GM18858 (cell line): Measurements from ENCODE around the gene TOR1B.
"Not testable (repeated sequence)": the region's sequence is repeated elsewhere in the genome, so short reads cannot be mapped to it uniquely, and the experiment has no call there.

Experiments used
- ATAC-seq: cut with Tn5 transposase; IDR thresholded peaks from one replicate; pipeline ENCODE4 v1.9.1; 2021; ENCODE audit not compliant: unreplicated experiment

The TOR1B gene

GRCh38 chr9:129776096-129776495 is 26.9 kb upstream of the TOR1B start:
- not testable (repeated sequence) for ATAC-seq

DNA sequence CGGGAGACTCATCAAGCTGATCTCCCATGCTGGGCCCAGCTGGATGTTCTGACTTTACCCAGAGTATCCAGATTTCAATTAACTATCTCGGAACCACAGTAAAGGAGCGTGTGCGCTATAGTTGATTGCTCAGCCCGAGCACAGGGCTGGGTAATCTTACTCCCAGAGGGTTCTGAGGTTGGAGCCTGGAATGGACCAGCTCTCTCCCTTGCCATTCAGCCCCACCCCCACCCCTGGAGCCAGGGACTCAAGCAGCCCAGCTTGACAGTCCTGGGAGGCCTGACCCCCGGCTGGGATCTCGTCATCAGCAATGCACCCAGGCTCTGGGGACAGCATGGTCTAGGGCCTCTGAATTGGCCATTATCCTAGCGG is 26.4 kb upstream of the TOR1B start:
- ATAC-seq, result no peak

- ATAC-seq, result no peak
Measured at GRCh38 chr9:129776938-129777768, 25.8 kb upstream of the TOR1B start.

DNA sequence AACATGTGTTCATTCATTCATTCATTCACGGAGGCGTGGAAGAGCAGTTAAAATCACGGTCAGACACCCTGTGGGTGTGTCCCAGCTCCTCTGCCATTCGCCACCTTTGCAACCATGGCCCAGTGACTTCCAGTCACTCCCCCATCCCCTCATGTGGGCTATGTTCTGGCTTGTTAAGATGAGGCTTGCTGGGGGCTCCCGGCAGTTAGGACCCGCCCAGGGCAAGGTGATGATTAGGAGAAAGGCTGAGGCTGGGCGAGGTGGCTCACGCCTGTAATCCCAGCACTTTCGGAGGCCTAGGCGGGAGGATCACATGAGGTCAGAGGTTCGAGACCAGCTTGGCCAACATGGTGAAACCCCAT is 25.2 kb upstream of the TOR1B start:
- no peak for ATAC-seq

GRCh38 chr9:129778469-129778868 is 24.5 kb upstream of the TOR1B start:
- no peak for ATAC-seq

- no peak for ATAC-seq
Measured at GRCh38 chr9:129779560-129780190, 23.3 kb upstream of the TOR1B start.

- ATAC-seq, result no peak
Measured at GRCh38 chr9:129781131-129781530, 21.9 kb upstream of the TOR1B start.

DNA sequence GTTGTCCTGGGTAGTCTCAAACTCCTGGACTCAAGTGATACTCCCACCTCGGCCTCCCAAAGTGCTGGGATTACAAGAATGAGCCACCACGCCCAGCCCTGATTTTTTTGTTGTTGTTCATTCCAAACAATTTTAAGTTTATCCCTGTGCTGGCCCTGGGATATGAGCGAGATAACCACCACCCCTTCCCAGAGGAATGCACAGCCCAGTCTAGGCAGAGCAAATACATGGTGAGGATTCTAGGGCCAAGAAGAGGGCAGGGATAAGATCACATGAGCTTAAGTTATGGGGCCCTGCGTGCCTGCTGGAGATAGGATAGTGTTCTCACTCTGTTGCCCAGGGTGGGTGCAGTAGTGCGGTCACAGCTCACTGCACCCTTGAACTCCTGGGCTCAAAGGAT is 21.0 kb upstream of the TOR1B start:
- no peak for ATAC-seq

DNA sequence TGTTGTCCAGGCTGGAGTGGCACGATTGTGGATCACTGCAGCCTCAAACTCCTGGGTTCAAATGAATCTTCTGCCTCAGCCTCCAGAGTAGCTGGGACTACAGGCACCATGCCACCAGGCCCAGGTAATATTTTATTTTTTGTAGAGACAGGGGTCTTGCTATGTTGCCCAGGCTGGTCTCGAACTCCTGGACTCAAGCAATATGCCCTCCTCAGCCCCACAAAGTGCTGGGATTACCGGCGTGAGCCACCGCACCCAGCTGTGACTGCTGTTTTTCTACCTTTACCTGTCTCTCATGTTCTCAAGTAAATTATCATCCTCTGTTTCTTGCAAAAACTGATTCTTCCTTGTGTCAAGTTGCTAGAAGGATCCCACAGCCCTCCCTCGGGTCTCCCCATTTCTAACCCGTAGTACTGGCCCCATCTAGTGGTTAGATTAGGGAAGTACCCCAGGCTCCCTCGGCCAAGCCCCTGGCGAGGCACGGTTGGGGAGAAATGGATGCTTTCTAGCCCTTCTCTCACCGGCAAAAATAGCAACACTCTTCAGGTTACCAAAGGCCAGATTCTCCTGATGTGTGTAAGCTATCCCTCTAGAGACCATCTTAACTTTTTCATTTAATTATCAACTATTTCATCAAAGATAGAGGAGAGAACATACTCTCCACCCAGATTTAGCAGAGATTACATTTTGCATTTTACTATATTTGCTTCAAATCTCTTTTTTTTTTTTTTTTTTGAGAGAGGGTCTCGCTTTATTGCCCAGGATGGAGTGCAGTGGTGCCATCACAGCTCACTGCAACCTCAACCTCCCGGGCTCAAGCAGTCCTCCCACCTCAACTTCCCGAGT is 19.2 kb upstream of the TOR1B start:
- no peak for ATAC-seq

- ATAC-seq, result not testable (repeated sequence)
Measured at GRCh38 chr9:129784970-129785369, 18.0 kb upstream of the TOR1B start.

- ATAC-seq, result no peak
Measured at GRCh38 chr9:129785866-129786265, 17.1 kb upstream of the TOR1B start.

DNA sequence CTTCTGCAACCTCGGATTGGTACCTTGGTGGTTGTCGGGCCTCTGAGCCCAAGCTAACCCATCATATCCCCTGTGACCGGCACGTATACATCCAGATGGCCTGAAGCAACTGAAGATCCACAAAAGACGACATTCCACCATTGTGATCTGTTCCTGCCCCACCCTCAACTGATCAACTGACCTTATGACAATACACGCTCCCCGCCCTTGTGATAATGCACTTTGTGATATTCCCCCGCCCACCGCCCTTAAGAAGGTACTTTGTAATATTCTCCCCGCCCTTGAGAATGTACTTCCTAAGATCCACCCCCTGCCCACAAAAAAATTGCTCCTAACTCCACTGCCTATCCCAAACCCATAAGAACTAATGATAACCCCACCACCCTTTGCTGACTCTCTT is 16.5 kb upstream of the TOR1B start:
- no peak for ATAC-seq

- no peak for ATAC-seq
Measured at GRCh38 chr9:129794549-129794948, 8.4 kb upstream of the TOR1B start.

DNA sequence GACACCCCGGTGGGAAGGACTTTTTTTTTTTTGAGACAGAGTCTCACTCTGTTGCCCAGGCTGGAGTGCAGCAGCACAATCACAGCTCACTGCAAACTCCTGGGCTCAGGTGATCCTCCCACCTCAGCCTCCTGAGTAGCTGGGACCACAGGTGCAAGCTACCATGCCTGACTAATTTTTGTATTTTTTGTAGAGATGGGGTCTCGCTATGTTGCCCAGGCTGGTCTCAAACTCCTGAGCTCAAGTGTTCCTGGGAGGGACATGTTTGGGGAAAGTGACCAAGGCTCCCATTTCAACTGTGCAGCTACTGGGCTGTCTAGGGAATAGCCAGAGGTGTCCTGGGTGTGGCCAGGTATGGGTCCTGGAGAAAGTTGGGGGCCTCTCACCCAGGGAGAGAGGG is 7.0 kb upstream of the TOR1B start:
- ATAC-seq, result not testable (repeated sequence)

DNA sequence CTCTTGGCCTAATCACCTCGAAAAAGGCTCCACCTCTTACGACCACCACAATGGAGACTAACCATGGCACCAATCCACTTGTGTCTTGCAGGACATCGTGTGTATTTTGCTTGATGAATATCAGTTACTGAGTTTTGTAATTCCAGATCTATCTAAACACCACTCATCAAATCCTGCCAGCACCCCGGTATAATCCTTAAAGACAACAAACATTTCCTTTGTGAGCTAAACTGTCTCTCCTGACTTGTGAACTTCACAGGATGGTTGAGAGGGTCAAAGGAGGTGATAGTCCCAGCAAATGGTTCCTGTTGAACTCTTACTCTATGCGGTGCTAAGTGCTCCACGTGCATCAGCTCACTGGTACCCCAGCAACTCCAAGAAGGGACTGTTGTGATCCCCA is 4.0 kb upstream of the TOR1B start:
- no peak for ATAC-seq

GRCh38 chr9:129801504-129801903 is 1.5 kb upstream of the TOR1B start:
- no peak for ATAC-seq

- ATAC-seq, result no peak
Measured at GRCh38 chr9:129803676-129804060, 684 bp downstream of the TOR1B start.

DNA sequence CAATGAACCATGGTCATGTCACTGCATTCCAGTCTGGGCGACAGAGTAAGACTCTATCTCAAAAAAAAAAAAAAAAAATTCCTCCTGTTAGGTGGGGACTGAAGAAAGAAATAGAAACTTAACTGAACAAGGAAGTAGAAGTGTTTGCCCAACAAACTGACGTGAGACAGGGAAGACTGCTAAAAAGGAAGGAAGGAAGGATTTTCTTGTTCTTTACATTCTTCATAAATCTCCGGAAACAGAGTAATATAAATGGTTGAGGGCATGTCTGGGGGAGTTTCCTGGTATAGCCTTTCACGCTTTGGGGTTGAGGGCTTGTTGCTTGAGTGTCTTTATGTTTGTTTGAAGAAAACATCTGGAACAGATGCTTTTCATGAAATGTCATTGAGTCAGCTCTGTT is 3.1 kb downstream of the TOR1B start:
- no peak for ATAC-seq

GRCh38 chr9:129809346-129809745 is 6.4 kb downstream of the TOR1B start:
- no peak for ATAC-seq

- no peak for ATAC-seq
Measured at GRCh38 chr9:129810116-129810515, 7.1 kb downstream of the TOR1B start.

DNA sequence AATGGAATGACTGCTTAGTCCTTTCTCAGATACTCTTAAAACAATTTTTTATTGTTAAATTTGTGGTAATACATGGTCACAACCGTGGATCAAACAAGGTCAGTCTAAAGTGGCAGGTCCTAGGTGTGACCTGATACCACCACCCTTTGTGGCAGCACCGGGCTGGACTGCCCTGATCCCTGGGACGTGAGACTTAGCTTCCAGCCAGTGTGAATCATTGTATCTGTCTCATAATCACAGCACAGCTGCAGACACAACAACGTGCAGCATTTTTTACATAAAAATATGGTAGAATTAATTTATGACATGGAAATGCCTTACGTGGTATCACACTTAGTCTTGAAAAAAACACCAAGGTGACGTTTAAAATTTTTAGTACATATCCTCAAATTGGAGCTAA is 7.8 kb downstream of the TOR1B start:
- ATAC-seq, result no peak

GRCh38 chr9:129811967-129812363 is 9.0 kb downstream of the TOR1B start:
- ATAC-seq, result no peak
